IMR-90 (cell line): ENCODE data around the gene SLIT3. TPM values are rescaled to one million over a fixed set of nuclear protein-coding genes. Genes with fewer than 3 reads are reported as not detected.

Experiments used
- ATAC-seq: fragments of 200-7000 bp; cut with Tn5 transposase; 2 replicates; pipeline ENCODE4 v1.9.1; 2020; ENCODE audit warnings: low read depth, mild to moderate bottlenecking, moderate library complexity
- BruUV-seq: library from RNA; stranded (reverse); fragments of 400-500 nt; replicated peaks from 2 replicates; lab custom pipeline; 2021; lab: Mats Ljungman, UMichigan
- CTCF ChIA-PET: fragments of 300-600 bp; formaldehyde crosslinking; extraction: SDS; loops from one replicate; lab custom pipeline; 2021; ENCODE audit warnings: antibody characterized with exemption; lab: Yijun Ruan, JAX
- POLR2A ChIA-PET: fragments of 300-600 bp; sonication (Branson Sonifier 250); formaldehyde crosslinking; loops from one replicate; lab custom pipeline; 2022; ENCODE audit warnings: antibody characterized with exemption; ENCODE audit not compliant: unreplicated experiment; lab: Charles Lee
- DNase-seq: peaks from one replicate; pipeline ENCODE4 v3.0.0; 2013
- H2AFZ ChIP-seq: replicated peaks from 2 replicates; pipeline ENCODE3; 2013; ENCODE audit warnings: low read length, mild to moderate bottlenecking; ENCODE audit not compliant: poor library complexity
- H2AK5ac ChIP-seq: 2 replicates; pipeline ENCODE4 v1.6.1; 2013; ENCODE audit warnings: low read depth, low read length, inconsistent platforms
- H2AK9ac ChIP-seq: replicated peaks from 2 replicates; pipeline ENCODE3; 2013; ENCODE audit warnings: mild to moderate bottlenecking, low read depth, low read length, moderate library complexity; ENCODE audit not compliant: poor library complexity
- H2BK120ac ChIP-seq: 2 replicates; pipeline ENCODE4 v1.6.1; 2013; ENCODE audit warnings: low read depth, low read length, inconsistent platforms
- H2BK15ac ChIP-seq: 3 replicates; pipeline ENCODE4 v1.6.1; 2013; ENCODE audit warnings: low read depth, low read length, inconsistent platforms
- H2BK20ac ChIP-seq: 2 replicates; pipeline ENCODE4 v1.6.1; 2013; ENCODE audit warnings: low read depth, mild to moderate bottlenecking, inconsistent platforms, low read length, moderate library complexity
- H2BK5ac ChIP-seq: 2 replicates; pipeline ENCODE4 v1.6.1; 2013; ENCODE audit warnings: mild to moderate bottlenecking, low read depth, low read length, inconsistent platforms; ENCODE audit not compliant: poor library complexity, severe bottlenecking
- H3K14ac ChIP-seq: replicated peaks from 2 replicates; pipeline ENCODE4 v1.6.1; 2013; ENCODE audit warnings: low read depth, low read length, inconsistent platforms
- H3K18ac ChIP-seq: 2 replicates; pipeline ENCODE4 v1.6.1; 2013; ENCODE audit warnings: low read depth, low read length, control low read depth
- H3K23ac ChIP-seq: 2 replicates; pipeline ENCODE4 v1.6.1; 2013; ENCODE audit warnings: low read depth, low read length, inconsistent platforms
- H3K27ac ChIP-seq: 2 replicates; pipeline ENCODE4 v1.5.1; 2013; ENCODE audit warnings: mild to moderate bottlenecking, control low read depth, low read length; ENCODE audit not compliant: insufficient read depth
- H3K27me3 ChIP-seq: 2 replicates; pipeline ENCODE4 v1.6.1; 2013; ENCODE audit warnings: low read length; ENCODE audit not compliant: control insufficient read depth, insufficient read depth
- H3K36me3 ChIP-seq: 2 replicates; pipeline ENCODE4 v1.6.1; 2013; ENCODE audit warnings: low read length, mixed read lengths; ENCODE audit not compliant: control insufficient read depth, insufficient read depth
- H3K4ac ChIP-seq: 2 replicates; pipeline ENCODE4 v1.6.1; 2013; ENCODE audit warnings: low read depth, low read length, inconsistent platforms
- H3K4me1 ChIP-seq: 2 replicates; pipeline ENCODE4 v1.6.1; 2013; ENCODE audit warnings: low read length, mixed read lengths; ENCODE audit not compliant: control insufficient read depth, insufficient read depth
- H3K4me2 ChIP-seq: 2 replicates; pipeline ENCODE4 v1.6.1; 2013; ENCODE audit warnings: low read depth, mild to moderate bottlenecking, control low read depth, low read length, moderate library complexity
- H3K4me3 ChIP-seq: 2 replicates; pipeline ENCODE4 v1.5.1; 2013; ENCODE audit warnings: low read depth, mild to moderate bottlenecking, control low read depth, low read length, moderate library complexity; ENCODE audit not compliant: insufficient read depth
- H3K56ac ChIP-seq: 2 replicates; pipeline ENCODE4 v1.6.1; 2013; ENCODE audit warnings: low read length, inconsistent platforms; ENCODE audit not compliant: insufficient read depth; ENCODE audit errors: extremely low read depth
- H3K79me1 ChIP-seq, 2 experiments: 2 replicates each; pipeline ENCODE4 v1.6.1; 2013; ENCODE audit warnings: low read length in 2 of 2, inconsistent platforms in 1 of 2, low read depth in 1 of 2
- H3K9ac ChIP-seq: 2 replicates; pipeline ENCODE4 v1.6.1; 2013; ENCODE audit warnings: low read depth, low read length, control low read depth
- H3K9me1 ChIP-seq: 2 replicates; pipeline ENCODE4 v1.6.1; 2013; ENCODE audit warnings: low read length, inconsistent platforms; ENCODE audit not compliant: insufficient read depth
- H3K9me3 ChIP-seq: 2 replicates; pipeline ENCODE4 v1.6.1; 2013; ENCODE audit warnings: low read length; ENCODE audit not compliant: control insufficient read depth, insufficient read depth
- H4K20me1 ChIP-seq: 2 replicates; pipeline ENCODE4 v1.6.1; 2013; ENCODE audit warnings: low read length, inconsistent platforms; ENCODE audit not compliant: insufficient read depth
- H4K5ac ChIP-seq: 2 replicates; pipeline ENCODE4 v1.6.1; 2013; ENCODE audit warnings: mild to moderate bottlenecking, low read depth, low read length, control low read depth
- H4K8ac ChIP-seq, 2 experiments: 2 replicates each; pipeline ENCODE4 v1.6.1; 2013; ENCODE audit warnings: low read depth in 2 of 2, low read length in 2 of 2, control low read depth in 1 of 2, inconsistent platforms in 1 of 2
- H4K91ac ChIP-seq: 2 replicates; pipeline ENCODE4 v1.6.1; 2013; ENCODE audit warnings: low read depth, low read length, inconsistent platforms; ENCODE audit not compliant: insufficient read depth
- CEBPB ChIP-seq: IDR thresholded peaks from 2 replicates; pipeline ENCODE4 v1.6.1; 2012; ENCODE audit warnings: low read depth, low read length, improper control_type of control experiment
- ELK1 ChIP-seq: fragments of 150-350 bp; IDR thresholded peaks from 2 replicates; pipeline ENCODE4 v1.6.1; 2016; ENCODE audit warnings: low read depth, mild to moderate bottlenecking, low read length, moderate library complexity, borderline replicate concordance
- FOS ChIP-seq: fragments of 150-350 bp; IDR thresholded peaks from 2 replicates; pipeline ENCODE4 v1.6.1; 2016; ENCODE audit warnings: low read depth, low read length
- MAZ ChIP-seq: IDR thresholded peaks from 2 replicates; pipeline ENCODE4 v1.6.1; 2012; ENCODE audit warnings: low read depth, mild to moderate bottlenecking, low read length, improper control_type of control experiment, moderate library complexity, borderline replicate concordance
- MXI1 ChIP-seq: IDR thresholded peaks from 2 replicates; pipeline ENCODE4 v1.6.1; 2012; ENCODE audit warnings: low read depth, mild to moderate bottlenecking, low read length, moderate library complexity, borderline replicate concordance
- POLR2A ChIP-seq: IDR thresholded peaks from 2 replicates; pipeline ENCODE4 v1.6.1; 2012; ENCODE audit warnings: mild to moderate bottlenecking, low read depth, low read length
- RAD21 ChIP-seq: IDR thresholded peaks from 2 replicates; pipeline ENCODE4 v1.6.1; 2012; ENCODE audit warnings: low read length, improper control_type of control experiment
- SMC3 ChIP-seq: fragments of 150-350 bp; IDR thresholded peaks from 2 replicates; pipeline ENCODE4 v1.6.1; 2016; ENCODE audit warnings: low read depth, mild to moderate bottlenecking, antibody characterized with exemption, low read length, moderate library complexity
- WGBS, 2 experiments: methylation state at CpG; one replicate each; pipeline versions ENCODE4 v1.1.5 to v1.1.7; 2013; ENCODE audit warnings: missing lambda C conversion rate in 2 of 2; ENCODE audit not compliant: insufficient read length in 1 of 2; ENCODE audit errors: extremely low coverage in 2 of 2; 5-methylcytosine and 5-hydroxymethylcytosine counted together
- dilution Hi-C: fragments of 300-500 bp; cut with HindIII; formaldehyde crosslinking; loops from one replicate; pipeline ENCODE4 v1.14.3; 2018; ENCODE audit warnings: low sequenced_read_pairs; ENCODE audit not compliant: unreplicated experiment
- in situ Hi-C: fragments of 300-500 bp; cut with MboI; formaldehyde crosslinking; loops from 3 replicates; pipeline ENCODE4 v1.14.3; 2019; ENCODE audit warnings: low sequenced_read_pairs, inconsistent platforms, mixed read lengths
- intact Hi-C: fragments of 100-400 bp; cut with micrococcal nuclease; formaldehyde crosslinking; loops from 2 replicates; pipeline ENCODE4 v1.10.0; 2022
- polyA plus RNA-seq, 3 experiments: library from polyadenylated mRNA; depleted of rRNA; stranded (reverse); fragments of >200 nt; gene quantifications; 2 replicates each; pipeline ENCODE4 v1.2.3, GENCODE V29; 2012; ENCODE audit warnings: low replicate concordance in 1 of 3
- total RNA-seq: library from RNA; depleted of rRNA; stranded (reverse); fragments of >200 nt; gene quantifications from 2 replicates; pipeline ENCODE4 v1.2.3, GENCODE V29; 2012
- TF ChIP-seq, protein P1 (sequence below): fragments of 150-350 bp; IDR thresholded peaks from 2 replicates; pipeline ENCODE4 v1.6.1; 2017; ENCODE audit warnings: mild to moderate bottlenecking, antibody characterized with exemption, low read length, low read depth

Gene SLIT3
- total and polyA plus RNA-seq, 2 of the 4 experiments (the other 2 are of a cell fraction) = 0.18 to 0.50 TPM

DNA sequence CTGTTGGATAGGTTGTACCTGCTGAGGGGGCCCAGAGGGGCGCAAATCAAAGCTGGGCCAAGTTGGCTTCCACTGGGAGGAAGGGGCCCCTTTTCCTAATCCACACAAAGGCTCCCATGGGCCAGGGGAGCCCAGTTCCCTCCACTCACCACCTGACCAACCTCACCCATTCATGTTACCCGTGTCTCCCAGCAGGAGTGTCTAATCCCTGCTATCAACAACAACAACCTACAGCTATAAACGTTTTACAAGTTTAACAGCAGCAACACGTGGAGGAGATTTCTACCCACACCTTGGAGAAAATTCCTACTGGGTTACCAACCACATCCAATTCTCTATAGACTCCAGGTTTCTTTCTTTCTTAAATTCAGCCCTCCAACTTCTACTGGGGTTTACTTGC lies 216.2 kb downstream of the SLIT3 start:
- Histone ChIP-seq H4K20me1 (no peaks in the 10 kb centered on the region), H3K27me3 (no peaks in the 10 kb centered on the region), H2AFZ (no peak overlapping the region), H4K91ac (no peak overlapping the region), H3K79me1 (no peaks in the 10 kb centered on the region), H2AK9ac (no peak overlapping the region), H3K56ac (no peak overlapping the region), H3K27ac (no peak overlapping the region), H3K36me3 (no peaks in the 10 kb centered on the region), H3K4me3 (no peak overlapping the region), H3K4me2 (no peak overlapping the region), H2BK5ac (no peak overlapping the region), H3K4me1 (no peaks in the 10 kb centered on the region), H3K23ac (no peak overlapping the region), H2BK20ac (no peak overlapping the region), H3K14ac (no peak overlapping the region), H2AK5ac (no peak overlapping the region), H3K9me3 (no peaks in the 10 kb centered on the region), H3K9me1 (no peaks in the 10 kb centered on the region), H2BK120ac (no peak overlapping the region), H3K9ac (no peak overlapping the region), H4K8ac (no peak overlapping the region), H4K5ac (no peak overlapping the region), H3K18ac (no peak overlapping the region), H2BK15ac (no peak overlapping the region), H3K4ac (no peak overlapping the region)
- in situ Hi-C loops = no loop called here
- ChIA-PET CTCF (interaction anchor here (0.6 kb wide), 1 partner anchor 76 kb away, joined by 5 read pairs; no protein-coding TSS in a partner anchor), POLR2A (no interaction called here)
- dilution Hi-C loops = no loop called here
- 39% methylated on average over 3 of the region's 4 CpGs; no CpG with 5 or more reads in 1 of the 2 experiments for WGBS, 2 experiments
- DNase-seq (no peak), ATAC-seq (no peak)
- no TSS peak for BruUV-seq
- TF ChIP-seq RAD21 (no peak), FOS (no peak), MXI1 (no peak), SMC3 (no peak), MAZ (no peak), ELK1 (no peak), POLR2A (no peak), CEBPB (no peak)
- TF ChIP-seq, protein P1, sequence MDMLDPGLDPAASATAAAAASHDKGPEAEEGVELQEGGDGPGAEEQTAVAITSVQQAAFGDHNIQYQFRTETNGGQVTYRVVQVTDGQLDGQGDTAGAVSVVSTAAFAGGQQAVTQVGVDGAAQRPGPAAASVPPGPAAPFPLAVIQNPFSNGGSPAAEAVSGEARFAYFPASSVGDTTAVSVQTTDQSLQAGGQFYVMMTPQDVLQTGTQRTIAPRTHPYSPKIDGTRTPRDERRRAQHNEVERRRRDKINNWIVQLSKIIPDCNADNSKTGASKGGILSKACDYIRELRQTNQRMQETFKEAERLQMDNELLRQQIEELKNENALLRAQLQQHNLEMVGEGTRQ = no peak
- intact Hi-C loops = no loop called here
